Neural cell (in vitro differentiated cells): Measurements from ENCODE around the gene RBM48. TPM values are rescaled to one million over a fixed set of nuclear protein-coding genes. Genes with fewer than 3 reads are reported as not detected.
A peak's percentile ranks its signal among the peaks of the same experiment; 100 is the strongest.

Source experiments
- H2AFZ ChIP-seq: fragments of 200-600, 300-800 bp; sonication (generic), shearing (Covaris generic); 2 replicates; pipeline ENCODE4 v1.6.0; 2014; ENCODE audit warnings: low read depth, mild to moderate bottlenecking, antibody characterized with exemption, low read length, moderate library complexity
- H3F3A ChIP-seq: fragments of 200-600 bp; shearing (Covaris generic); 2 replicates; pipeline ENCODE4 v1.6.1; 2016; ENCODE audit warnings: mild to moderate bottlenecking, moderate library complexity, mixed read lengths, antibody characterized with exemption, low read length; ENCODE audit not compliant: insufficient read depth, poor library complexity, severe bottlenecking
- H3K27ac ChIP-seq: fragments of 200-600, 300-800 bp; sonication (generic), shearing (Covaris generic); 2 replicates; pipeline ENCODE4 v1.5.1; 2014; ENCODE audit warnings: mild to moderate bottlenecking, low read length, moderate library complexity
- H3K27me3 ChIP-seq: fragments of 300-800, 200-600 bp; sonication (generic), shearing (Covaris generic); 2 replicates; pipeline ENCODE4 v1.6.0; 2014; ENCODE audit warnings: mild to moderate bottlenecking, low read depth, low read length, moderate library complexity; ENCODE audit not compliant: insufficient read depth
- H3K36me3 ChIP-seq: fragments of 300-800, 200-600 bp; sonication (generic), shearing (Covaris generic); 2 replicates; pipeline ENCODE4 v1.5.1; 2014; ENCODE audit warnings: mild to moderate bottlenecking, antibody characterized with exemption, low read length, moderate library complexity; ENCODE audit not compliant: insufficient read depth
- H3K4me2 ChIP-seq: fragments of 300-800, 200-600 bp; sonication (generic), shearing (Covaris generic); 2 replicates; pipeline ENCODE4 v1.6.0; 2014; ENCODE audit warnings: mild to moderate bottlenecking, low read length
- H3K4me3 ChIP-seq: fragments of 300-800, 200-600 bp; sonication (generic), shearing (Covaris generic); 2 replicates; pipeline ENCODE4 v1.5.1; 2014; ENCODE audit warnings: mild to moderate bottlenecking, low read length, moderate library complexity
- H3K79me2 ChIP-seq: fragments of 200-600 bp; shearing (Covaris generic); replicated peaks from 2 replicates; pipeline ENCODE4 v1.6.0; 2014; ENCODE audit warnings: mild to moderate bottlenecking, low read length, moderate library complexity; ENCODE audit not compliant: insufficient read depth
- H3K9ac ChIP-seq: fragments of 300-800, 200-600 bp; sonication (generic), shearing (Covaris generic); 2 replicates; pipeline ENCODE4 v1.6.1; 2016; ENCODE audit warnings: mild to moderate bottlenecking, low read length, mixed read lengths
- H3K9me2 ChIP-seq: fragments of 200-600 bp; shearing (Covaris generic); 2 replicates; pipeline ENCODE4 v1.6.1; 2016; ENCODE audit warnings: mild to moderate bottlenecking, low read length, mixed read lengths; ENCODE audit not compliant: insufficient read depth
- H3K9me3 ChIP-seq: fragments of 200-600, 300-800 bp; sonication (generic), shearing (Covaris generic); 2 replicates; pipeline ENCODE4 v1.6.1; 2016; ENCODE audit warnings: mild to moderate bottlenecking, mixed run types, low read length, moderate library complexity, mixed read lengths
- H4K20me1 ChIP-seq: fragments of 200-600 bp; shearing (Covaris generic); 2 replicates; pipeline ENCODE4 v1.6.1; 2016; ENCODE audit warnings: mild to moderate bottlenecking, mixed run types; ENCODE audit not compliant: insufficient read depth
- EZH2 ChIP-seq: fragments of 200-600, 300-800 bp; shearing (Covaris generic), sonication (generic); IDR thresholded peaks from 2 replicates; pipeline ENCODE4 v1.6.1; 2014; ENCODE audit warnings: antibody characterized with exemption, low read length, borderline replicate concordance, mild to moderate bottlenecking; ENCODE audit not compliant: insufficient read depth, poor library complexity, severe bottlenecking
- MXI1 ChIP-seq: fragments of 450-650 bp; conservative IDR thresholded peaks from 2 replicates; pipeline ENCODE4 v1.6.1; 2014; ENCODE audit warnings: antibody characterized with exemption, mild to moderate bottlenecking; ENCODE audit not compliant: poor library complexity, severe bottlenecking
- POLR2AphosphoS5 ChIP-seq: IDR thresholded peaks from 2 replicates; pipeline ENCODE4 v1.6.1; 2012
- RAD21 ChIP-seq: fragments of 450-650 bp; conservative IDR thresholded peaks from 2 replicates; pipeline ENCODE4 v1.6.1; 2014; ENCODE audit warnings: antibody characterized with exemption, mild to moderate bottlenecking, moderate library complexity
- SMC3 ChIP-seq: fragments of 450-650 bp; conservative IDR thresholded peaks from 2 replicates; pipeline ENCODE4 v1.6.1; 2014; ENCODE audit warnings: antibody characterized with exemption, mild to moderate bottlenecking, moderate library complexity; ENCODE audit not compliant: poor library complexity
- TAF1 ChIP-seq: IDR thresholded peaks from 2 replicates; pipeline ENCODE4 v1.6.1; 2012; ENCODE audit warnings: low read depth
- polyA plus RNA-seq: library from polyadenylated mRNA; depleted of rRNA; stranded (reverse); fragments of >200 nt; gene quantifications from 2 replicates; pipeline ENCODE4 v1.2.3, GENCODE V29; 2014
- TF ChIP-seq, protein P1 (sequence below): IDR thresholded peaks from 2 replicates; pipeline ENCODE4 v1.6.1; 2012; ENCODE audit warnings: borderline replicate concordance
- TF ChIP-seq, protein P2 (sequence below): fragments of 450-650 bp; IDR thresholded peaks from 2 replicates; pipeline ENCODE4 v1.5.1; 2014; ENCODE audit warnings: antibody characterized with exemption, mild to moderate bottlenecking, moderate library complexity; ENCODE audit not compliant: poor library complexity, severe bottlenecking

The RBM48 gene
- polyA plus RNA-seq, 1 donor from 2014 or later, result 26.4 TPM

DNA sequence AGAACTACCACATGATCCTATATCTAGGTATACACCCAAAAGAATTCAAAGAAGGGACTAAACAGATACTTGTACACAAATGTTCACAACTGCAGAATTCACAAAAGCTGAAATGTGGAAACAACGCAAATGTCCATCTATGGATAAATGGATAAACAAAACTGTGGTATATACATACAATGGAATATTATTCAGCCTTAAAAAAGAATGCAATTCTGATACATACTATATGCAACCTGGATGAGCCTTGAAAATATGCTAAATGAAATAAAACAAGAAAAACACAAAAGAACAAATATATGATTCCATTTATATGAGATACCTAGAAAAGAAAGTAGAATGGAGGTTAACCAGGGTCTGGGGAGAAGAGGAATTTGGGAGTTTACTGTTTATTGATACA, 54.4 kb downstream of the RBM48 start:
- Histone ChIP-seq H3K79me2 (peaks cover 72% of the 10 kb centered on the region), H3K9ac (no peak overlapping the region), H3K4me2 (no peak overlapping the region), H4K20me1 (no peaks in the 10 kb centered on the region), H3K27me3 (no peaks in the 10 kb centered on the region), H3K9me2 (no peaks in the 10 kb centered on the region), H3K9me3 (no peaks in the 10 kb centered on the region), H3F3A (no peaks in the 10 kb centered on the region), H3K4me3 (no peak overlapping the region), H3K27ac (no peak overlapping the region), H3K36me3 (no peaks in the 10 kb centered on the region), H2AFZ (no peak overlapping the region)
- TF ChIP-seq RAD21, result no peak

DNA sequence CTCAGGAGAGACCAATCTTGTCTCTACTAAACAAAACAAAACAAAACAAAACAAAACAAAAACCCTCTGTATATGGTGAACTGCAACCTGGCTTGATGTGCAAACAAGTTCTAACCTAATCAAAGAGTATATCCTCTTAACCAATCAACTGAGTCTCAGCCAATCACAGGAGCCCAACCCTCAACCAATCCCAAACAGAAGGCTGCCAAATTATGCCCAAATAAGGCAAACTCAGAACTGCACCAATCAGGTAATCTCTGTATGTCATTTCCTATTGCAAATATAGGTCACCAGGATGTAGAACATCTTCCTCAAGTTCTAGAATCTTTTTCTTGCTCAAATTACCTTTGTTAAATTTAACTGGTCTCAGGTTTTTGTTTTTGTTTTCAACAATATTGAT, 56.4 kb downstream of the RBM48 start:
- peaks cover 87% of the 10 kb centered on the region for H3K79me2 ChIP-seq

DNA sequence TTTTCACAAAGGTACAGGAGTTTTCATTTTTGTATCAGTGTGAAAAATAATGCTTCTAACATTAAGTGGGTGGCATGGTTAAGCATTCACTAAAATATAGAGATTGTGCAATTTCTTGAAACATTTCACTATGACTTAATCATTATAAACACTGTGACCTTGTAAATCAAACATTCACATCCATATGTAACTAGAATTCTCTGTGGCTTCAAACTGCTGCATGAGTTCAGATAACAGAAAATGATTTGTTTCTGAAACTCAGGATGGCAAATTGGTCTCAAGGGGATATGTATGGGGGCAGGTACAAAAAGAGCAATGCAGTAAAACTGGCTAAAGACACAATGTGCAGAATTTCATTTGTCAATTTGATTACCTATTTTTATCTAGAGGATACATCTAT, 57.8 kb downstream of the RBM48 start:
- Histone ChIP-seq H3K9me3 (no peaks in the 10 kb centered on the region), H2AFZ (no peak overlapping the region), H3F3A (no peaks in the 10 kb centered on the region), H3K79me2 (peaks cover 78% of the 10 kb centered on the region), H3K4me2 (no peak overlapping the region), H3K9me2 (no peaks in the 10 kb centered on the region), H3K27me3 (peaks cover 4% of the 10 kb centered on the region), H4K20me1 (no peaks in the 10 kb centered on the region), H3K9ac (no peak overlapping the region), H3K36me3 (no peaks in the 10 kb centered on the region), H3K4me3 (peak overlapping the region; percentile 1), H3K27ac (no peak overlapping the region)
- TF ChIP-seq SMC3, result no peak
- no peak for TF ChIP-seq EZH2
- no peak for TF ChIP-seq RAD21
- no peak for TF ChIP-seq POLR2AphosphoS5
- TF ChIP-seq, protein P1, sequence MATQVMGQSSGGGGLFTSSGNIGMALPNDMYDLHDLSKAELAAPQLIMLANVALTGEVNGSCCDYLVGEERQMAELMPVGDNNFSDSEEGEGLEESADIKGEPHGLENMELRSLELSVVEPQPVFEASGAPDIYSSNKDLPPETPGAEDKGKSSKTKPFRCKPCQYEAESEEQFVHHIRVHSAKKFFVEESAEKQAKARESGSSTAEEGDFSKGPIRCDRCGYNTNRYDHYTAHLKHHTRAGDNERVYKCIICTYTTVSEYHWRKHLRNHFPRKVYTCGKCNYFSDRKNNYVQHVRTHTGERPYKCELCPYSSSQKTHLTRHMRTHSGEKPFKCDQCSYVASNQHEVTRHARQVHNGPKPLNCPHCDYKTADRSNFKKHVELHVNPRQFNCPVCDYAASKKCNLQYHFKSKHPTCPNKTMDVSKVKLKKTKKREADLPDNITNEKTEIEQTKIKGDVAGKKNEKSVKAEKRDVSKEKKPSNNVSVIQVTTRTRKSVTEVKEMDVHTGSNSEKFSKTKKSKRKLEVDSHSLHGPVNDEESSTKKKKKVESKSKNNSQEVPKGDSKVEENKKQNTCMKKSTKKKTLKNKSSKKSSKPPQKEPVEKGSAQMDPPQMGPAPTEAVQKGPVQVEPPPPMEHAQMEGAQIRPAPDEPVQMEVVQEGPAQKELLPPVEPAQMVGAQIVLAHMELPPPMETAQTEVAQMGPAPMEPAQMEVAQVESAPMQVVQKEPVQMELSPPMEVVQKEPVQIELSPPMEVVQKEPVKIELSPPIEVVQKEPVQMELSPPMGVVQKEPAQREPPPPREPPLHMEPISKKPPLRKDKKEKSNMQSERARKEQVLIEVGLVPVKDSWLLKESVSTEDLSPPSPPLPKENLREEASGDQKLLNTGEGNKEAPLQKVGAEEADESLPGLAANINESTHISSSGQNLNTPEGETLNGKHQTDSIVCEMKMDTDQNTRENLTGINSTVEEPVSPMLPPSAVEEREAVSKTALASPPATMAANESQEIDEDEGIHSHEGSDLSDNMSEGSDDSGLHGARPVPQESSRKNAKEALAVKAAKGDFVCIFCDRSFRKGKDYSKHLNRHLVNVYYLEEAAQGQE, result no peak
- no peak for TF ChIP-seq MXI1
- TF ChIP-seq TAF1, result no peak
- TF ChIP-seq, protein P2, sequence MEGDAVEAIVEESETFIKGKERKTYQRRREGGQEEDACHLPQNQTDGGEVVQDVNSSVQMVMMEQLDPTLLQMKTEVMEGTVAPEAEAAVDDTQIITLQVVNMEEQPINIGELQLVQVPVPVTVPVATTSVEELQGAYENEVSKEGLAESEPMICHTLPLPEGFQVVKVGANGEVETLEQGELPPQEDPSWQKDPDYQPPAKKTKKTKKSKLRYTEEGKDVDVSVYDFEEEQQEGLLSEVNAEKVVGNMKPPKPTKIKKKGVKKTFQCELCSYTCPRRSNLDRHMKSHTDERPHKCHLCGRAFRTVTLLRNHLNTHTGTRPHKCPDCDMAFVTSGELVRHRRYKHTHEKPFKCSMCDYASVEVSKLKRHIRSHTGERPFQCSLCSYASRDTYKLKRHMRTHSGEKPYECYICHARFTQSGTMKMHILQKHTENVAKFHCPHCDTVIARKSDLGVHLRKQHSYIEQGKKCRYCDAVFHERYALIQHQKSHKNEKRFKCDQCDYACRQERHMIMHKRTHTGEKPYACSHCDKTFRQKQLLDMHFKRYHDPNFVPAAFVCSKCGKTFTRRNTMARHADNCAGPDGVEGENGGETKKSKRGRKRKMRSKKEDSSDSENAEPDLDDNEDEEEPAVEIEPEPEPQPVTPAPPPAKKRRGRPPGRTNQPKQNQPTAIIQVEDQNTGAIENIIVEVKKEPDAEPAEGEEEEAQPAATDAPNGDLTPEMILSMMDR, result no peak

More for the DNA sequence above, 56.4 kb downstream of the RBM48 start:
- Histone ChIP-seq H3K4me2 (no peak overlapping the region), H3K9ac (no peak overlapping the region), H4K20me1 (no peaks in the 10 kb centered on the region), H3K4me3 (no peak overlapping the region), H3K9me2 (no peaks in the 10 kb centered on the region), H3K9me3 (no peaks in the 10 kb centered on the region), H3F3A (no peaks in the 10 kb centered on the region), H2AFZ (no peak overlapping the region), H3K27ac (peak overlapping the region; percentile 32), H3K36me3 (no peaks in the 10 kb centered on the region), H3K27me3 (no peaks in the 10 kb centered on the region)
- TF ChIP-seq, protein P2, result no peak
- TF ChIP-seq POLR2AphosphoS5 (peak; percentile 13), RAD21 (no peak)
- TF ChIP-seq, protein P1, result no peak
